ENCODE results near the gene INTU.
"Not testable (repeated sequence)": the region's sequence is repeated elsewhere in the genome, so short reads cannot be mapped to it uniquely, and the experiment has no call there.

INTU gene

DNA sequence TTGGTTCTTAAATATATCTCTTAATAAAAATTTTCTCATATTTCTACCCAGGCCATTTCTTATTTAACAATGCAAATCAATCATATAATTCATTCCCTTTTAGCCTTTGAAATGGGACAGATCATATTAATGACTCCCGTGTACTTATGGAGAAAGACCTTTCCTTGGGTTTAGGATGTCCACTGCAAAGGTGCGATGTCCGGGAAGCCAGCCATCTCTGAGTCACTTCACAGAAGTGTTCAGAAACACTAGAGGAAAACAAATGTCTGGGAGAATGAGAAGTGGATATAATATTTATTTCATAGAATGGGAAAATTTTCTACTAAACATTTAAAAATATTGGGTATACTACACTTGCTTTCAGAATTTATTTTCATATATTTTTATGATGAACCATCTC, 15.3 kb downstream of the INTU start:
- DNase-seq, result no peak

DNA sequence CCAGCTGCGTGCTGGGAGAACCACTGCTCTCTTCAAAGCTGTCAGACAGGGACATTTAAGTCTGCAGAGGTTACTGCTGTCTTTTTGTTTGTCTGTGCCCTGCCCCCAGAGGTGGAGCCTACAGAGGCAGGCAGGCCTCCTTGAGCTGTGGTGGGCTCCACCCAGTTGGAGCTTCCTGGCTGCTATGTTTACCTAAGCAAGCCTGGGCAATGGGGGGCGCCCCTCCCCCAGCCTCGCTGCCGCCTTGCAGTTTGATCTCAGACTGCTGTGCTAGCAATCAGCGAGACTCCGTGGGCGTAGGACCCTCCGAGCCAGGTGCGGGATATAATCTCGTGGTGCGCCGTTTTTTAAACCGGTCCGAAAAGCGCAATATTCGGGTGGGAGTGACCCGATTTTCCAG, 22.8 kb downstream of the INTU start:
- DNase-seq, result not testable (repeated sequence)

DNA sequence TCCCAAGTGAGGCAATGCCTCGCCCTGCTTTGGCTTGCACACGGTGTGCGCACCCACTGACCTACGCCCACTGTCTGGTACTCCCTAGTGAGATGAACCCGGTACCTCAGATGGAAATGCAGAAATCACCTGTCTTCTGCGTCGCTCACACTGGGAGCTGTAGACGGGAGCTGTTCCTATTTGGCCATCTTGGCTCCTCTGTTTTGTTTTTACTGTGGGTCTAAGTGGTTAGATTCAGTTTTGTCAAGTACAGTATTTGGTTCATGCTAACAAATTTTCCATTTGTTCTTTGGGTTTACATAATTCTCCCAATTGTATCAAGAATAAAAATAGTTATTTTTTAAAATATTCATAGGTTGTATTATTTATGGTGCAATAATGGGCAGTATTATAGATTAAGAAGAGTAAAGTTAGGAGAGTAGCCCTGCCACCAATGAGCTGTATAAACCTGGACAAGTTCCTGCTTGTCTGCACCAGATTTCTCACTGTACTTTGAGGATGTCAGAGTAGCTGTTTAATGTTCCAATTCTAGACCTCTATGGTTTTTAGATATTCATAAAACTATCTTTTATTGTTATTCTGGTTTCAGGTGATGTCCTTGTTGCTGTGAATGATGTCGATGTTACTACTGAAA, 23.4 kb downstream of the INTU start:
- no peak for DNase-seq

DNA sequence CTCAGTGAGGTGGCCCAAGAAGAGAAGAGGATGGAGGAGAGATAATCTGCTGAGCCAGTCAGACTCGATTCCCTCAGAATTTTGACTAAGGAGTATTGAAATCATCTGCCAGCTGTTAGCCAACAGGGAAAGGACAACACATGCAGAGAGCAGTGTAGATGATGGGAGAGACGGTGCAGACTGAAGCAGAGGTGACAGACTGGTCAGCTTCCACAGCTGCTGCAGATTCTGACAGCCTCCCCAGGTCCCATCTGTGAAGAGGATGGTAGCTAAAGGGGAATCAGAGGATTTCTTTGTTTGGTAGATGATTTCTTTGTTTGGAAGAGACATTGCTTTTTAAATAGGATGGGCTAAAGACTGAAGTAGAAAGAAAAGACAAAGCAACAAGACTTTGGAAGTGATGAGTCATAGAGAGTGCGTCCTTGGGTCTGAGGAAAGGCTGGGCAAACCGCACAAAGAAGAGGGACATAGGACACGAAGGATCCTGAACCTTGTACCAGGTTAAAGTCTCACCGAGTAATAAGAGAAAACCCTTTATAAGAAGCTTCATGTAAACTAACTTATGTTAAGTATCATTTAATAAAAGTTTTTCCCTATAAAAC, 27.6 kb downstream of the INTU start:
- DNase-seq, result no peak

DNA sequence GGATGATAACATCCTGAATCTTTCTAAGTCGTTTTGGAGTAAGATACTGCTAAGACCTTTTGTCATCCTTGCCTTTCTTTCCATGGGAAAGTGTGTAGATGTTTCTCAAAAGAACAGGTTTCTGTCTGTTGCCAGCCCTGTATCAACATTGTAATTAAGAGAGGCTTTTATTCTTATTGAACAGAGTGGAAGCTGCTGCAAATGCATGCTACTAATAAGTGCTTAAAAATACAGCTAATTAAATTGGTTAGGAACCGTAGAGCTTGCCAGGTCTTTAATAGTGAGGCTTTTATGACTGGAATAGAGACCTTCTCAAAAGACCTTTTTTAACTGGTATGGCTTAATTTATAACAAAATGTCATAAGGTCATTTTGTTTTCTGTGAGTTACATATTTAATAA, 34.4 kb downstream of the INTU start:
- no peak for DNase-seq

DNA sequence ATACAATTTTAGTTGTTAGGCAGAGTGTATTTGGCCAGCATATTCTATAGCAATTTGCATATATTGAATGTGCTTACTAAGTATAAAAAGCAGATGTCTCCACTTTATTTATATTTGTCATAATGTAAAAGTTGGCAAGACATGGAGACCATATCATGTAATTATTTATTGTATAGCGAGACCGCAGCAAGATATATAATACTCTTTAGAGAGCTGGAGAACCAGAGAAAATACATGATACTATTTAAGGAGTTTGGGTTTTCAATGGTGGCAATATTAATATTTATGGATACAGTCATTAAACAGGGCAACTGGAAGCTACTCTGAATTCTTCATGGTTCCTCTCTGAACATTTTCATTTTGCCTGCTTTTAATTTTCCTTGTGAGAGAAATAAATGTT, 35.0 kb downstream of the INTU start:
- DNase-seq, result no peak

DNA sequence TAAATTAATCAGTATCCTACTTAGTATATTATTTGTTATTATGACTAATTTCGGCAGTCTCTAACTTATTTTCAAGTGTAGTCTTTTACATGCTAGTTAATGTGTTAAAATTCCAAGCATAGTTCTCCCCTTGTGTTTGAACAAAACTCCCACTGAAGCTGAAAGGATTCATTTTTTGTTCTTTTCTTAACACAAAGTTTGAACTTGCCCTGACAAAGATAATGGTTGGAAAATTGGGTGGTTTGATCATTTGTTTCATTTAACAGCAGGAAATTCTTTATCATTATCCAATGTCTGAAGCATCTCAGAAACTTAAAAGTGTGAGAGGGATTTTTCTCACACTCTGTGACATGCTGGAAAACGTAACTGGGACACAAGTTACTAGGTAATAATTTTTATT, 36.0 kb downstream of the INTU start:
- no peak for DNase-seq

DNA sequence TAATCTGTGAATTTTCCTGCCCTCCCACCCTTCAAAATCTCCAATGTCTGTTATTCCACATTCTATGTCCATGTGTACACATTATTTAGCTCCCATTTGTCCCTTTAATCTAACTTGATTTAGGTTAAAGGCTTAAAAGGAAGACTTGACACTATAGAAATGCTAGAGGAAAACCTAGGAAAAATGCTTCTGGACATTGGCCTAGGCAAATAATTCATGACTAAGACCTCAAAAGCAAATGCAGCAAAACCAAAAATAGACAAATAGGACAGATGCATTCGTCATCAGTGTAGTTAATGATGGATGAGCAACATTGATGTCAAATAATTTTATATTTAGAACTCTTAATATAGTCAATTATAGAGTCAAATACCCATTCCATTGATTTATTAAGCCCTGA, 36.9 kb downstream of the INTU start:
- no peak for DNase-seq

DNA sequence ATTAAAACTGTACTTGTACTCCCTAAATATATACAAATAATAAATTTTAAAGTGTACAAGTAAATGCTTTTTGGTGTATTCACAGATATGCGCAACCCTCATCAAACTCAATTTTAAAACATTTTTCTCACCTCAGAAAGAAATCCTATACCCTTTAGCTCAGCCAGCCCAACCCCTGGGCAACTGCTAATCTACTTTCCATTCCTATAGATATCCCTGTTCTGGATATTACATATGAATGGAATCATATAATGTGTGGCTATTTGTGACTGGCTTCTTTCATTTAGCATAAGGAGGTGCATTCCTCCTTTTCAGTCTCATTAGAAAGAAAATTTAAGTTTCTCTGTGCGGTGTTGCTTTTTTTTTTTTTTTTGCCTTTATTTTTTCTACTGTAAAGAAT, 39.4 kb downstream of the INTU start:
- DNase-seq, result no peak

DNA sequence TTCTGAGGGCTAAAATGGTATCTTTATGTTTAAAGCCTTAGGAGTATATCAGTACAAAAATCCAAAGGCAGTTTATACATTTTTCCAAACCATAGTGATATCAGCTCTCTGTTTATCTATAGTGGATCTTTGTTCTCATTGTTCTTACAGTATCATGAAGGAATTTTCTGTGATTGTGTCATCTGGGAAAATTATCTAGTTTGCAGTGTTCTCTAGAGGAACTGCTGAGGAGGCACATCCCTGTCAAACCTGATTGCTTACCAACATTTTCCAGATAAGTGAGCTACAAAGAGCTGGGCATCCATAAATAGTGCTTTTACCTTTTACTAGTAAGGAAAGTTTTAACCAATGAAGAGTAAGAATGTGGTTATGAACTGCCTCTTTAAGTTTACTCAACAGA, 52.5 kb downstream of the INTU start:
- no peak for DNase-seq

DNA sequence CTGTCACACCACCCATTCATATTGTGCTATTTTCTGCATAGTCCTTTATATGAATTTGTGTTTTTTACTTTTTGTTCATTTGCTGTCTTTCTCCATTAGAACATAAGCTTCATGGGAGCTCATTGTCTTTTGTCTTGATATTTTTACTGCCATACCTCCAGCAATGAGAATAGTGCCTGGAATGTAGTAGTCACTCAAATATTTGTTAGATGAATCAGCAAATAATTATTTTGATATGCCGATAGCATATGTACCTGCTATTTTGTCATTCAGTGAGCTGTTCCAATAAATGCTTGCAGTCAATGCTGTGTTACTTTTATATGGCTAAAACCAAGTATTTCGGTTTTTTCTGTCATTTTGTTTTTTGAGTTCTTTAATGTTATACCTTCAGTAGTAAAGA, 53.9 kb downstream of the INTU start:
- DNase-seq, result no peak

DNA sequence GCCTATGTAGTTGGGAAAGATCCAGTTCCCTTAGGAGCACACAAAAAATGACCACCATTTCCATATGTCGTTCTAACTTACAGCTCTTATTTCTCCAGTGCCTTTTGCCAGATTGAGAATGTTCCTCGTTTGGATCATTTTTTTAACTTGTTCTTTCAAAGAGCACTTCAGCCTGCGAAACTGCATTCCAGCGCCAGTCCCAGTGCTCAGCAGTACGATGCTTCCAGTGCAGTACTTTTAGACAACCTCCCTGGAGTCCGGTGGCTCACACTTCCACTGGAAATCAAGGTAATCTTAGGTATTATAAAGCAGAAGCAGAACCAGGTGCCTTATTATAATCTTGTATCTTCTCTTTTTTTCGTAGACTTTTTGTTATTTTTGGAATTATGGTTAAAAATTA, 54.8 kb downstream of the INTU start:
- no peak for DNase-seq

DNA sequence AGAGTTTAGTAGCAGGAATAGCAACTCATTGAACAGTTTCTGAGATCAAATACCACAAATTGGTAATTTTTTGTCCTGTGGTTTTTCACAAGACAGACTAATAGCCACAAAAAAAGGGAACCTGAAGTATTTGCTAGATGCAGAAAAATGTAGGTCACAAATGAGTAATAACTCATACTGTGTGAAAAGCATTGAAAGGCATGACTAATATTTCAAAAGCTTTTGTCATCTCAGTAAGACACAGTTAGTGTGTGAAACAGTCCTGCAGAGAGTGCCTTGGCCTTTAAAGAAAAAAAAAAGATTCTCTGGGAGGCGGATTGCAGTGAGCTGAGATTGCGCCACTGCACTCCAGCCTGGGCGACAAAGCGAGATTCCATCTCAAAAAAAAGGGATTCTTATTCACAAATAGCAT, 66.0 kb downstream of the INTU start:
- DNase-seq, result no peak

DNA sequence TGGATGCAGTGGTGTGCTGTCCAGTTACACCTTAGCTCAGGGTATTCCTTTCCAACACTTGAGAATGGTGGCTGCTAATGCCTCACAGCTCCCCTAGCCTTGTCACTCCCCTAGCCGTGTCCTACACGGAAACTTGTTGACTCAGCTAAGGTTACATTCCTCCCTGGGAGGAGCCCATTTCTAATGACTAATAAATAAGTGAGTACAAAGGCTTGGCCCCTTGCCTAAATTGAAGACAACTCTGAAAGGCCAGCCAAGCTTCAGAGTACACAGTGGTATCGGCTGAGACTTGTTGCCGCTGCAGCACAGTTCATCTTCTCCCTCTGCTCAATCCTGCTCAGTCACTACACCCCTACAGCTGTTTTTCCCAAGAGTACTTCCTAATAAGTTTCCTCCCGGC, 76.2 kb downstream of the INTU start:
- DNase-seq, result no peak

DNA sequence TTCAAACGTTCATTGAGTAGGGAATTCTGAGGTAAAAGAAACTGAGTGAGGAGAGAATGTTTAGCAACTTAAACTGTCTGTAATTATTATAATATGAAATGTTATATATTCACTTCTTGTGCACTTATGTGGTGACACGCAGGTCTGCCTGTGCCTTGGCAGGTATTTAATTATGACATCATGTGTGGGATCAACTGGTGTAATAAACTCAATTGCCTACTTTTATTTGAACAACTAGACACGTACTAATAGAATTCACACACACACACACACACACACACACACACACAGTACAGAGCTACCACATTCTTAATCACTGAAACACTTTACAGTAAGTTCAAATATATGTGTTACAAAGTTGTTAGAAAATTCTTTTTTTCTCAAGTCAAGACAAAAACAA, 76.7 kb downstream of the INTU start:
- no peak for DNase-seq

DNA sequence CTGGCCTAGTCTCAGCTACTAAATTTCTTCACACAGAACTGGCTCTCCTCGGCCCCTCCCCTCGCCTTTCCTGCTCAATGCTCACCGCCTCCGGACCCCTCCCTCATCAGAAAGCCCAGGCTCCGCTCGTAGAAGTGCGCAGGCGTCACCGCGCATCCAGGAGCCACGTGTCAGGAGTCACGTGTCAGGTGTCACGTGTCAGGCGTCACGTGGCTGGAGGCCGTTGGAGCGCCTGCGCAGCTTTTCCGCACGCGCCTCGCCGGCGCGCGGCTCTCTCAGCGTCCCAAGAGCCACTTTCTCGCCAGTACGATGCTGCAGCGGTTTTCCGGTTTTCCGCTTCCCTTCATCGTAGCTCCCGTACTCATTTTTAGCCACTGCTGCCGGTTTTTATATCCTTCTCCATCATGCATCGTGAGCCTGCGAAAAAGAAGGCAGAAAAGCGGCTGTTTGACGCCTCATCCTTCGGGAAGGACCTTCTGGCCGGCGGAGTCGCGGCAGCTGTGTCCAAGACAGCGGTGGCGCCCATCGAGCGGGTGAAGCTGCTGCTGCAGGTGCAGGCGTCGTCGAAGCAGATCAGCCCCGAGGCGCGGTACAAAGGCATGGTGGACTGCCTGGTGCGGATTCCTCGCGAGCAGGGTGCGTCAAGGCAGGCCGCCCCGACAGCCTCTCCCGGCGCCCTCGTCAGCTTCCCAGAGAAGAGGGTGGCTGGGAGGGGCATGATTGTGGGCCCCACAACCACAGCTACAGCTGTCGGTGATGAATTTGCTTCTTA, 97.6 kb downstream of the INTU start, which contains the start of gene SLC25A31:
SLC25A31 (plus strand) TSS at position 259 of the 772 bp plus-strand sequence; CDS start at position 405, 146 bp downstream.
- DNase-seq, result no peak

DNA sequence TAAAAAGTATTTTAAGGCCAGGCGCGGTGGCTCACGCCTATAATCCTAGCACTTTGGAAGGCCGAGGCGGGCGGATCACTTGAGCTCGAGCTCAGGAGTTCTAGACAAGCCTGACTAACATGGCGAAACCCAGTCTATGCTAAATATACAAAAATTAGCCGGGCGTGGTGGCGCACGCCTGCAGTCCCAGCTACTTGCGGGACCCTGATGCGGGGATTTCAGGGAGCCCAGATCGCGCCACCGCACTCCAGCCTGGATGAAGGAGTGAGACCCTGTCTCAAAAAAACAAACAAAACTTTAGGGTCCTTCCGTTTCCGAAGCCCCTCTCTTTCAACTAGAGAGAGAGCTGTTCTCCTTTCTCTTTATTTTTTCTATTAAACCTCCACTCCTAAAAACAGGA, 98.6 kb downstream of the INTU start:
- no peak for DNase-seq

DNA sequence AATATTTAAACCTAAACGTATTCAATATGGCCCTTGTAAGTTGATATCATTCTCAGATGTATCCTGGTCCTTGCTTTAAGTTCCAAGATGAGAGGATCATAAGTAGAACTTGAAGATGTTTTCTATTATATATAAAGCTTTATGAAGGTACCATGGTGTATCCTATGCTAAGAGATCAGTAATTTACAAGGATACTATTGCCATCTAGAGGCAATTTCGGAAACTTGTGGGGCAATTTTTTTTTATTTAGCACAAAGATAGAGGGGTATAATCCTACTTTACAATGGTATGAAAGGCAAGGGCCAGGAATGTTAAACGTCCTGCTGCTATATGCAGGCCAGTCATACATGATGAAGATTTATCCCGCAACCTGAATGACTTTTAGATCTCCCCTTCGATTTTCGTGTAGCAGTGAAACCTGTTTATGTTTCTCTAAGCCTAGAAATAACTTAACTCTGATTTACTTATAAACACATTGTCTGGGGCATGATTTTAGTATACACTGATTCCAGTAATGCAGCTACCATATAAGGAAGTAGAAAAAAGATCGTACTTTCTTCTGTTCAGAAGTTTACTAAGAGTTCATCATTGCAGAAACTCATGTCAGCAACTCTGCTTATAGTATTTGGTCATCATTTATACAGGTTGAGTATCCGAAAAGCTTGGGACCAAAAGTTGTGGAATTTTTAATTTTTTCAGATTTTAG, 100.0 kb downstream of the INTU start:
- DNase-seq, result no peak

DNA sequence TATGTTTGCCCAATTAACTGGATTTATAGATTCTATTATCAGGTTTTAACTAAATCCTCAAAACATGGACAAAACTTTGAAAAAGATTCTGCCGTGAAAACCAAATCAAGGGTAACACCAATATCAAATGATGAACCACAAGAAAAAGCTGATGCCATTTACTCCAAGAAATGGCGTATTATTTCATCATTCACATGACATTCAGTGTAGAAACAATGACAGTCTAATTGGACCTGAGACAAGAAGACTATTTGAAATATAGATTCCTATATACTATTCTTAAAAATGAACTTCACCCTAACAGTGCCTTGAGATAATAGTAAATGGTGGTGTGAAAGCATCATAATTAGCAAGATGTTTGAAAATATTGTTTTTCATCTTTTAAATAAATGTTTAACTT, 102.2 kb downstream of the INTU start:
- no peak for DNase-seq

DNA sequence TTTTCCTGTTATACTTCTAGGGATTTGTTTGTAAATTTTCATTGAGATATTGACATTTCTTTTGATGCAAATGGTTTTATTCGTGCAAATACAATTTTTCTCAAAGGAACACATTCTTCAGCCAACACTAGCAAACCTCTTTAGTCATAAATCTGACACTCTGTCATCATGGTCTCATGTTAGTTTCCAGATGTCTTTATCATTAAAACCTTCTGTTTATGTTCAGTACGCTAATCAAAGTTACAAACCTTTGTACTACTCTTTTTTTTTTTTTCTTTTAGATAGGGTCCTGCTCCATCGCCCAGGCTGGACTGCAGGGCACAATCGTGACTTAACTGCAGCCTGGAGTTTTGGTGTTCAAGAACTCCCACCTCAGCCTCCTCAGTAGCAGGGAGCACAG, 104.5 kb downstream of the INTU start:
- DNase-seq, result no peak

DNA sequence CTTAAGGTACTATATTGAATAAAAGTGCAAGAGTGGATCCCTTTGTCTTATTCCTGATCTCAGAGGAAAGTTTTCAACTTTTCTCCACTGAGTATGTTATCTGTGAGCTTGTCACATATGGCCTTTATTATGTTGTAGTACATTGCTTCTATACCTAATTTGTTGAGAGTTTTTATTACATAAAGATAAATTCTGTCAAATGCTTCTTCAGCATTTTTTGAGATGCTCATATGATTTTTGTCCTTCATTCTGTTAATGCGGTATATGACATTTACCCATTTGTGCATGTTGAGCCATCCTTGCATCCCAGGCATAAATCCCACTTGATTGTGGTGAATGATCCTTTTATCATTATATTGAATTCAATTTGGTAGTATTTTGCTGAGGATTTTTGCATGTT, 108.5 kb downstream of the INTU start:
- DNase-seq, result no peak

DNA sequence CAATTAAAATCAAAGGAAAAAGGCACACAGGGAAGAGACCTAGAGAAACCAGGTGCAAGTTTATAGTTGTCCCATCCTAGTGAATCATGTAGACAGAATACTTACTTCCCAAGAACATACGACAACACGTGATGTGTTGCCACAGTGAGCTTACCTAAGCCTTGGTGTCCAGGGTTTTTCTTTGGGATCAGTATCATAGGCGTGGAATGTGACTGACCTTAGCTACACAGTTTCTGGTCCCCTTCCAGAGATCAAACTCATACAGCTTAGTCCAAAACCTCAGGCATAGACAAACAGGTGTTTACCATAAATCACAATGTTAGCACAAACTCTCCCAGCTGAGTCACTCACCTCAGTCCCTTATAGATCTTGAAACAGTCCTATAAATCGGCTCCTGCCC, 115.1 kb downstream of the INTU start:
- DNase-seq, result no peak

DNA sequence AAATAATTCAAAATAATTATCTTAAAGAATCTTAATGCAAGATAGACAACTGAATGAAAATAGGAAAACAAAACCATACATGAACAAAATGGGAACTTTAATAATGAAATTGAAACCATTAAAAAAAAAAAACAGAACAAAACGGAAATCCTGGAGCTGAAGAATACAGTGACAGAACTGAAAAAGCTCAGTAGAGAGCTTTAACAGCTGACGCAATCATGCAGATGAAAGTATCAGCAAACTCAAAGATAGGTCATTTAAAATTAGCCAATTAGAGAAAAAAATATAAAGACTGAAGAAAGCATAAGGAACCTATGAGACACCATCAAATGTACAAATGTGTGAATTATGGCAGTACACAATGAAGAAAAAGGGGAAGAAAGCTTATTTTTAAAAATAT, 116.2 kb downstream of the INTU start:
- no peak for DNase-seq

DNA sequence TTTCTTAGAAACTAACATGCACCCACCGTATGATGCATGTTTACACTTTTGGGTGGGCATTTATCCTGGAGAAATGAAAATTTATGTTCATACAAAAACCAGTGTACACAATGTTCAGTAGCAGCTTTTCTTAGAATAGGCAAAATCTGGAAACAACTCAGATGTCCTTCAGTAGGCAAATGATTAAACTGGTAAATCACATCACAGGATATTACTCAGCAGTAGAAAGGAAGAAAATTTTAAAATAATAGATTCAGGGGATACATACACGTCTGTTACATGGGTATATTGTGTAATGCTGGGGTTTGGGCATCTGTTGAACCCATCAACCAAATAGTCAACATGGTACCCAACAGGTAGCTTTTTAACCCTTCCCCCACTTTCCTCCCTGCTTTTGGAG, 124.1 kb downstream of the INTU start:
- no peak for DNase-seq

Data from DMS79 (cell line).